Activated CD8-positive, alpha-beta memory T cell treated with anti-CD3 and anti-CD28 coated beads for 48 hours (primary cell): Measurements from ENCODE around the gene CLCN2.
A peak's percentile ranks its signal among the peaks of the same experiment; 100 is the strongest.

Source experiments
- DNase-seq, 3 experiments: peaks; one replicate each; pipeline ENCODE4 v3.0.0-alpha.2; 2020; ENCODE audit warnings: low read depth in 2 of 3, low spot score in 2 of 3

CLCN2 gene

DNA sequence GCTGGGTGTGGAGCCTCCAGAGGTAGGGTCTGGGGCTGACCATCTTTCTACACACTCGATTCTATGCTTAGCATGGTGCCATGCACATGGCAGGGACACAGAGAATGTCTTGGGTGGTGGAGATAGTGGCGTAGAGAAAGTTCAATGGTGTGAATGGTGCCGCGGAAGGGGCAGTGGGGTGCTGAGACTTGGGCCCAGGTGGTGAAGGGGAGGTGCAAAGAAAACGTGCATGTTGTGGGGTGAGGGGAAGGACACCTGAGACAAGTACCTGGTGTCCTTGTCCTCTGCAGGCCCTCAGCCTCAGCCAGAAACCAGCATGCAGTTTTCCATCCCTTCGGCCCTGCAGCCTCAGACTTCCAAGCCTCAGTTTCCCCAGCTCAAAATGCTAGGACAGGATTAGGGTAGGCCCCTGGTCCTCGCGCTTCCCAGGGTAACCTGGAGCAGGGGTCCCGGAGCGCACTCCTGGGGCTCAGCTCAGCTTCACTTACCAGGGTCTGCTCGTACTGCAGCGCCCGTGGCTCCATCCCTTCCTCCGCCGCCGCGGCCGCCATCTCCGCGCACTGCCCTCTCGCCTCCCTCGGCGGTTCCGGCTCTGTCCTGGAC, 375 bp downstream of the CLCN2 start:
- DNase-seq: no peak

DNA sequence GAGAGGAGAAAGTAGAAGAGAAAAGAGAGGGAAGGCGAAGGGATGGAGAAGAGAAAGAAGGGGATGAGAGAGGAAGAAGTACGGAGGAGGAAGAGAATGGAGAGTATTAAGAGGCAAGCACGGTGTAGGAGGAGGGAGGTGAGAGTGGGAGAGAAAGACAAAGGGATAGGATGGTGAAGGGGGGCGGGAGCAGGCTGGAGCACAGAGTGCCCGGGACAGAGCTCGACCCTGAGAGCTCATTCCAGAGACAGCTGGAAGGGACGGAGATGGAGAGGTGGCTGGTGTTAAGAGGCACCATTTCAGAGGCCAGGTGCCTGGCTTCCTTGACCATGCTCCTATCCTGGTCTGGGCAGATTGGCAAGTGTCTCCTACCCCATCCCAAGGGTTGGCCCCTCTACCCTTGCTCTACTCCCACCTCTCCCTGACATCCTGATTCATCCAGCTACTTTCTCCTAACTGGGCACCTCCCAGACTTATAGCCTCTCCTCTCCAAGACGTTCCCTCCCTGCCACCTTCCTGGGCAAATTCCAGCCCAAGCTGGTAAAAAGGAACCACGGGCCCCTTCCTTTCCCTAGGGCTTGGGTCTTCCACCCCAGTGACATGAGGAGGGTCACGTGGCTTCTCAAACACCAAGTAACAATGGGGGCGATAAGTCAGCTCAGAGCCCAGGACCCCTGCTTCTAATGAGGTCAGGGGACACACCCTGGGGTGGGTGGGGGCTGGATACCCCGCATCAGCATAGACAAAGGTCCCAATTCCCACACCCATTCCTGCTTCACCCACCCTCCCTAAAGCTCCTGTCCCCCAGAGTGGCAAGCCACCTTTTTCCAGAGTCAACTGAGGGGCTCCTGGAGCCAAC, 1.1 kb downstream of the CLCN2 start:
- no peak for DNase-seq

DNA sequence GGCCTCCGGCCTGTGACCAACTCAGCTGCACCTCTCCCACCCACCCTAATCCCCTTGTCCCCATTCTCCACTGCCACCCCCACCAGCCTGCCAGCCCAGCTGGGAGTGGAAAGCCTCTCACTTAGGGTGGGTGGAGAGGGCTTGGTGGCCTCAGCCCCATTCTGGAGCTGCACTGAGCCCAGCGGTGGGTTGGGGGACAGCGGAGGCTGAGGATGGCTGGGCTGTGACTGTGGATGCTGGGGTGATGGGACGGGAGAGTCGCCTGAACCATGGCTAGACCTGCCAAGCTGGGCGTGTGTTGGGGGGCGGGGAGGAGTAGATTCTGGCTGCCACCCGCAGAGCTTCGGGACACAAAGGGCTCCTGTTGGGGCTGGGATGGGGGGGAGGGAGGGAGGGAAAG, 1.8 kb downstream of the CLCN2 start:
- no peak for DNase-seq

DNA sequence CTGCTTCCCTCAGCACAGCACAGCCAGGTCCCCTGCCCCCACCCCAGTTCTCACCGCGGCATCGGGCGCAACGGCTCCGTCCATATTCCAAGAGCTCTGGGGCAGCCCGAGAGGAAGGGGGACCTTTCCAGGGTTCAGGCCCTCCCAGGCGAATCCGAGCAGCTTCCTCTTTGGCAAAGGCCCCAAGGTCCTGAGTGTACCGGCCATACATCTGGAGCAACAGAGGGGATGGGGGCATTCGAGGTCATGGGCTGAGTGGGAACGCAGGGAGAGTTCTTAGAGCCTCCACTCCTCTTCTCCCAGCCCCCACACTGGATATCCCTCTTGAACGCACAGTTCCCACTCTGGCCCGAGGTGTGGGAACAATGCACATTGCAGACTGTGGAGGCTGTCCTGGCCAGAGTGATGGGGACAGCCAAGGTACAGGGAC, 2.5 kb downstream of the CLCN2 start:
- DNase-seq: no peak

DNA sequence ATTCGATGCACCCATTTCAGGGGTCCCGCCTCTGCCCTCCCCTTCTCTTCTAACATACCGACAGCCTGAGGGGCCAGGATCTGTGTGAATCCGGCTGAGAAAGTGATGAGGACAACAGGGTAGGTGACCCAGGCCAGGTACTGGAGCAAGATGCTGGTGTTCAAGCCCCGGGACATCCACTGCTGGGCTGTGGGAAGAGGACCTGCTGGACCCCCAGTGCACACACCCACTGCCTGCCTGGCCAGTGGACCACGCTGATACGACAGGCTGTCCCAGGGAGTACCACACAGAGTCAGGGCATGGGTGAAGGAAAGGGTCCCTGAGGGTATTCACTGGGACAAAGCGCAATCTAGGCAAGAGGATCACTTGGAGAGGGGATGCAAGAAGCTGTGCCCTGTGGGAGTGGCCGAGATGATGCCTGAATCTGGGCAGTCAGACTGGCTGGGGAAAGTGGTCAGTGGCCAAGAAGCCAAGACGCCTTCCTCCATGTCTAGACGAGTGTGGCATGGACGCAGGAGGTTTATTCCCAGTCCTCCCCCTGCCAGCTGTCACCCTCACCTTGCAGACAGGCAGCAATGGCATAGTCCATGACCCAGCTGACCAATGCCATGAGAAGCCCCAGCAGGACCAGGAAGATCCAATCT, 3.2 kb downstream of the CLCN2 start:
- DNase-seq: no peak

DNA sequence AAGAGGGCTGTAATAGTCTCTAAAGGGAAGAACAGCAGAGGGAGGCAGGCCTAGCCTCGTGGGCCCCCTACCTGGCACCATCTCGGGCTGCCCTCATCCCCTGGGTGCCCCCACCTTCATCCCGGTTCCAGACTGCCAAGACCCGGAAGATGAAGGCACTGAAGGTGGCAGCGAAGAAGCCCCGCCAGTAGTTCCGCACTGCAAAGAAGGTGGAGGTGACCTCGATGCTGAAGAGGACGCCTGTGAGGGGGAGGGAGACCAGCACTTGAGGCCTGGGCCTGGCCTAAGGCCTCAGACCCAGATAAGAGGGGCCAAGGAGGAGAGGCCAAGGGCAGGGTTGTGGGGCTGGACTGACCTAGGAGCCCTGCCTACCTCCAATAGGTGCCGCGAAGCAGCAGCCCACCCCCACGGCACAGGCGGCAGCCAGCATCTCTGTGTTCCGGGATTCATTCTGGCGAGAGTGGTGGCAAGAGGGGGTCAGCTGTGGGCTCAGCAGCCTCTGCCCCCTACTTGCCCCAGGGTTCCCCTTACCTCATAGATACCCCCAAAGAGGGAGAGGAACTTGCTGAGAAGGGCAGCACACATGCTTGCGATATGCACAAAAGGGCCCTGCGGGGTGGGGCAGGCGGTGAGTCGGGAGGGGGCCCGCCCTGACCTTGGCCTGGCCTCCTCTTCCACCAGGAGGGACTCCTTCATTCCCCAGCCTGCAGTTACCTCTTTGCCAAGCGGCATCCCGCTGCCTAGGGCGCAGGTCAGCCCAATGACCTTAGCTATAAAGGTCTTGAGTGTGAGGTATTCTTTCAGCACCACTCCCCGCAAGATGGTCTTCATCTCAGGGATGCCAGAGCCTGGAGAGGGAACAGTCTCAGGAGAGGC, 3.9 kb downstream of the CLCN2 start:
- DNase-seq: no peak

DNA sequence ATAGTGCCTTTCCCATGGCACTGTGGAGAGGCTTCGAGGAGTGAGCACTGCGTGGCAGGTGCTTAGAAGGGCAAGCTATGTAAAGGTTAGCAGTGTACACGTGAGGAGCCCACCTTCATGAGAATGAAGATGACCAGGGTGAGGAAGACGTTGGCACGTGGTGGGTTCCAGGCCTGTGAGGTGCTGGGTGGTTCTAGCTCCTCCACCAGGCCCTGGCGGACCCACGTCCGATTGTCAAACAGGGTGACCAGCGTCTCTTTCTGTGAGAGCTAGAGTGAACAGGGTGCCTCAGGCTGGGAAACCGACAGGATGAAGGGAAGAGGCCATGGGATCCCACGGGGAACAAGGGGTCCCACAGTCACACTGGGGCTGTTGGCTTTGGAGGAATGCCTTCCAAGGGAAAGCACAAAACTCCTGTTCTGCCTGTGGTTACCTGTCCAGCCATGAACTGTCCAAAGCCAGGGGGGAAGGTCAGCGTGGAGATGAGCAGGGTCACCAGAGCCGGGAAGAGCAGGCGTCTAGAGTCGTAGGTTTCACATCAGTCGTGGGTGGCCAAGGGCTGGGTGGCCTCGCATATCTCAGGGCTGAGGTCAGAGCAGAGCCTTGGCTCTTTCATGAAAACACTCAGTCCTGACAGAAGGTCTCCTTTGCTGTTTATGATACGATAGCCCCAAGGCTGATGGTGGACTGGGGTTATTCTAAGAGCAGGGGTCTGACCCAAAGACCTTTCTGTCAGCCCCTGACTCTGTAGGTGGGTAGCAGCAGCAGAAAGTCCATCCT, 6.0 kb downstream of the CLCN2 start:
- DNase-seq: no peak

DNA sequence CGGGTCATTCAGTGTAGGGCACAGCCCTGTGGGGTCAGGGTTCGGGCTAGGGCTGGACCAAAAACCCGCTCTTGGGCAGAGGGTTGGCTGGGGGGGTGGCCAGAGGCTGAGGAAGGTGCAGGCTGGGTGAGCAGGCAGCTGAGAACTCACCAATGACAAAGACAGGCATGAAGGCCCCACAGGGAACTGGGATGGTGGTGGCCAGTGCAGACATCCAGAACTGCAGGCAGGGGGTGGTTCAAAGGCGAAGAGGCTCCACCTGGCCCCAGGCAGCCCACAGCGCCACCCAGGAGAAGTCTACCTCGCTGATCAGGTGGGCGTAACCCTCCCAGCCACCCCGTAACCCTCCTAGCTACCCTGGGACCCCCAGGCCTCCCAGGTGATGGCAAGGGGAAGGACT, 6.7 kb downstream of the CLCN2 start:
- no peak for DNase-seq

DNA sequence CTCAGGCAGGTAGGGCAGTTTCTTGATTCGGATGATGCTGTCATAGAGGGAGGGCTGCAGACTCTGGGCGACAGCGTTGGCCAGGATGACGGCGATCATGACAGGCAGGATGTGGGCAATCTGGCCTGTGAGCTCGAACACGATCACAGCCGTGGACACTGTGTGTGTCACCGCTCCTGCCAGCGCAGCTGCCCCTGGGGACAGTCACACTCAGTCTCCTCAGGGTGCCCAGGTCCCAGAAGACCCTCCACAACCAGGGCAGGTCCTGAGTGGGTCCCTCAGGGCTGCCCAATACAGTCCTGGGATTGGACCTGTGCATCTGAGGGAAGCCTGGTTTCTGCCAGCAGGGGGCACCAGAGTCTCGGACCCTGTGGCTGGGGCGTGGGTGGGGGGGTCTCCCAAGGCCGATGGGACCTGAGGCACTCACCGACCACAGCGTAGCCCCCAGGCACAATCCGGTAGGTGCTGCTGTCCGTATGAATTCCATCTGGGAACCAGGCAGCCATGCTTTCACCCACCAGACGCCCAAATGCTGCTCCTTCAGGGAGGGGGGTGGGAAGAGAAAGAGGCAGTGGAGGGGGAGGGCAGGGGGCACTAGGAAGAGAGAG, 7.2 kb downstream of the CLCN2 start:
- DNase-seq: peak in 1 of 3 experiments; percentile 45

DNA sequence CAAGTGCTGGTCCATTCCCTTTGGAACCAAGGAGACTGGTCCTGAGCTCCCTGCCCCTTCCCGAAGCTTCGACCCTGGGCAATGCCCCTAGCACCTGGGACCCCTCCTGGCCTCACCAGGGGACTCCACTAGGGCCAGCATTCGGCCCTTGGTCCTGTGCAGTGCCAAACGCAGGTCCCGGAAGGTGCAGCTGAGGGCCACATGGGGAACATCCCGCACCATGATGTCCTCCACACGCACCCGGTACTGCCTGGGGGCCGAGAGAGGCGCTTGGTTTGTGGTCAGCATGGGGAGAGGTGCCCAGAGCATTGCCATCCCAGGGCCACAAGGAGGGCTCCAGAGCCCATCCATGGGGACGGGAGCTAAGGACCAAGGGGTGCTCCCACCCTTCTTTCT, 7.9 kb downstream of the CLCN2 start:
- DNase-seq: no peak

DNA sequence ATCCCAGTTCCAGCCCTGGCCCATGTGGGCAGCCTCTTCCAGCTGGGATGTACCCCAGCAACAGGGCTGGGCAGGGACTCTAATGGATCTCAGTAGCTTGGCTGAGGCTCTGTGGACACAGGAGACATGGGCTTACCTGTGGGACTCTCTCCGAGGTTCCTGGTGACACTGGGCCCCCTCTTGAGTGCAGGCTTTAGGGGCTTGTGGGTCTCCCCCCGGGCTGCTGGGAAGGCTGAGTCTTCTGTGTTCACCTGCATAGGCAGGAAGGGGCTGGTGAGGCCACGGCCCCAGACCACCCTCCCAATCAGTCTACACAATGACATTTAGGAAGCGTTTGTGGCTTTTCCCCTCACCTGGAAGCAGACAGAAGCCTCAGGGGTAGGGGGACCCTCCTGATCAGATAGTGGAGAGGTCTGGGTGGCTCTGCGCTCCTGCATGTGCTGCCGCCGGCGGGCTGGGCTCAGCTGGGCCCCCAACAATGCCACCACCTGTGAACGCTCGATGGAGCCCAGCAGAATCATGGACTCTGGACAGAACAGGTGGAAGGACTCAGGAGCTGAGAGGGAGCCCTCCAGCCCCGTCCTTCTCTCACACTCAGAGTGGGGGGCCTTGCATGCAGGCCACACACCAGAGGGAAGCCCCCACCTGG, 8.4 kb downstream of the CLCN2 start:
- no peak for DNase-seq

DNA sequence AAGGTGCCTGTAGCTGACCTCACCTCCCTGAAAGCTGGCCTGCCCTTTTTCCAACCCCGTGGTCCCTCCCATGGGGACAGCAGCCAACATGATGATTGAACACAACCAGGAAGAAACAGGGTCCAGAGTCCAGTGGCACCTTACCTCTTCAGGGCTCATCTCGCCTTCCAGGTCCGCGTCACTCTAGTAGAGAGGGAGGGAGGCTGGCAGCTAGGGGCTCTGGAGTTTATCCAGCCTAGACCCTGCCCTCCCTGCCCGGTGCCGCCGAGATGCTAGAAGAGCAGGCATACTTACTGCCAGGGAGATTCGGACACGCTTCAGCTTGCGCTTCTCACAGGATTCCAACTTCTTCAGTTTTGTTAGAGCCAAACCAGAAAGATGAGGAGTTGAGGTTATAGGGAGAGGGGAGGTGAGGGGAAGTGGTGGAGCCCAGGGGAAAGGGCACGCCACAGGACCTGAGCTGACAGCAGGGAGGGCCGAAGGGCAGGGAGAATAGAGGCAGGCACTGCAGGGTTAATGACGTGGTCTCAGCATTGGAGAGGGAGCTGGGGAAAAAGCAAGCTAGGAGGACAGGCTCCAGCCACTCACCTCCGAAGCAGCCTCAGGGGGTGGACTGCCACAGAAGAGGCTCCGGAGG, 9.1 kb downstream of the CLCN2 start:
- no peak for DNase-seq

DNA sequence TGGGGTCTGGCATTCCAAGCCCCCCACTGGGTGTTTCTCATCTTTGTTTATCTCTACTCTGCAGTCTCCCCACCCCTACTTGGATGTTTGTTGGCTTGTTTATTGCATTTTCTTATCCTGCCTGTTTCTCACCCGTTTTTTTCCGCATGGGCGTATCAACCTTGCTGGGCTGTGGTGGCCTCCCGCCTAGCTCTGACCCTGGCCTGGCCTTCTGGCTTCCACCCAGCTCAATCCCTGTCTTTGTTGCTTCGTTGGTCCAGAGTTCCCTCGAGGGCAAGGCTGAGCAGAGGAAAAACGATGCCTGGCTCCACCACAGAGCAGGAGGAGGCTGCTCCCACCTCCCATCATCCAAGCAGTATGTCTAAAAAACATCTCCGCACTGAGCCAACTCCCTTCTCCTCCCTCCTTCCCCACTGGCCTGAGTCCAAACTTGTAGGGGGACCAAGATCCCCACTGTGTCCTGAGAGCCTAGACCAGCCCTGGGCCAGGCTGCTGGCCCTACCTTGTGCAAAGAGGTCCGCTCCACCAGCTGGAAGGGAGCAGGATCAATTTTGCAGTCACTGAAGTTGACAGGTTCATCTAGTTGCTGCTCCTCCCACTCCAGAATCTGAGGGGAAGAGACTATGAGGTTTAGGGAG, 9.8 kb downstream of the CLCN2 start:
- DNase-seq: no peak

DNA sequence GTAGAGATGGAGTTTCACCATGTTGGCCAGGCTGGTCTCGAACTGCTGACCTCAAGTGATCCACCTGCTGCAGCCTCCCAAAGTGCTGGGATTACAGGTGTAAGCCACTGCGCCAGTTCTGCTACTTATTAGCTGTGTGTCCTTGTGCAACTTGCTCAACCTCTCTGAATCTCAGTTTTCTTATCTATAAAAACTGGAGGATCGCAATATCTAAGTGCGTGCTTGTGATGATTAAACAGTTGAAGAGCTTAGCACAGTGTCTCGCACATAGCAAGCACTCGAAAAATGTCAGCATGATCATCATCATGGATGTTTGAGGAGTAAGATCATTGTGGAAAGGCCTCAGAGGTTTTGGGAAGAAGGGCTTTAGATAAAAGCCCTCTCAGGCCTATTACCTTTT, 10.8 kb downstream of the CLCN2 start:
- no peak for DNase-seq

DNA sequence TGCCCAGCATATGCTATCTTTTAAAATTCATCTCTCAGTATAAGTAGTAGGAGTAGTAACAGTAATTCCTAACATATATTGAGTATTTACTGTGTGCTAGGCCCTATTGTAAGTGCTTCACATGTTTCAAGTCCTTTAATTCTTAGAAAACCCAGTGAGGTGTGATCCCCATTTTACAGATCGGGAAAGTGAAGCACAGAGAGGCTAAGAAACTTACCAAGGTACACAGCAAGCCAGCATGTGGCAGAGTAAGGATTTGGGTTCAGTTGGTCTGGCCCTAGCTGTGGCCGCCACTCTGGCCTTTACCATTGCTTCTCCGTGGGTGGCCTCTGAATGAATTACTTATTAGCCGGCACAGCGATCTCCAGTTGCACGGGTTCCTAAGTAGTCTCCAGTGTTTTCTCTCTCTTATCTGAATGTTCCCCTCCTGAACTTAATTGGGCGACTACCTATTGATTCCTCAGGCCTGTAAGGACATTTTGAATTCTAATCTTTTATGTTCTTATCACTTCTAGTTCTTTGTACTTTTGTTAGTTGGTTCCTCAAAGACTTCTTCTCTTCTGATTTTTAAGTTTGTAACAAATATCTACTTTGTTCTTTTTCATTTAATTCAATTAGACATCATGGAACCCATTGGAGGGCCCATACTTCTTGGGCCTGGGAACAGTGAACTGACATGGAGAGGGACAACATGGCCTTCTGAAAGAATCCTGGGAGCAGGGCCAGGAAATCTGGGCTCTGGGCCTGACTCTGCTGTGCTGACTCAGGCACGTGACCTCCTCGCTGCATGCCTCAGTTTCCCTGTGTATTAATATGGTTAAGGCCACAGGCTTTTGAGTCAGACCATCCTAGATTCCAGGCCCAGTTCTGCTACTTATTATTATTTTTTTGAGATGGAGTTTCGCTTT, 11.6 kb downstream of the CLCN2 start:
- DNase-seq: no peak

DNA sequence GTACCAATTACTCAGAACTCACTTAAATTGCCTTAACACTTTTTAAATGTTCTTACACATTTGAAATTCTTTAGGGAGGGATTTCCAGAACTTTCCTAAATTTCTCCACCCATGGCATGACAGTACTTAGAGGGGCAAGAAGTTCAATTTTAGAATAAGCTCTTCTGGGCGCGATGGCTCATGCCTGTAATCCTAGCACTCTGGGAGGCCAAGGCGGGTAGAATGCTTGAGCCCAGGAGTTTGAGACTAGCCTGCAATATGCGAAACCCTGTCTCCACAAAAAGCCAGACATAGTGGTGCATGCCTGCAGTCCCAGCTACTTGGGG, 13.4 kb downstream of the CLCN2 start:
- no peak for DNase-seq

DNA sequence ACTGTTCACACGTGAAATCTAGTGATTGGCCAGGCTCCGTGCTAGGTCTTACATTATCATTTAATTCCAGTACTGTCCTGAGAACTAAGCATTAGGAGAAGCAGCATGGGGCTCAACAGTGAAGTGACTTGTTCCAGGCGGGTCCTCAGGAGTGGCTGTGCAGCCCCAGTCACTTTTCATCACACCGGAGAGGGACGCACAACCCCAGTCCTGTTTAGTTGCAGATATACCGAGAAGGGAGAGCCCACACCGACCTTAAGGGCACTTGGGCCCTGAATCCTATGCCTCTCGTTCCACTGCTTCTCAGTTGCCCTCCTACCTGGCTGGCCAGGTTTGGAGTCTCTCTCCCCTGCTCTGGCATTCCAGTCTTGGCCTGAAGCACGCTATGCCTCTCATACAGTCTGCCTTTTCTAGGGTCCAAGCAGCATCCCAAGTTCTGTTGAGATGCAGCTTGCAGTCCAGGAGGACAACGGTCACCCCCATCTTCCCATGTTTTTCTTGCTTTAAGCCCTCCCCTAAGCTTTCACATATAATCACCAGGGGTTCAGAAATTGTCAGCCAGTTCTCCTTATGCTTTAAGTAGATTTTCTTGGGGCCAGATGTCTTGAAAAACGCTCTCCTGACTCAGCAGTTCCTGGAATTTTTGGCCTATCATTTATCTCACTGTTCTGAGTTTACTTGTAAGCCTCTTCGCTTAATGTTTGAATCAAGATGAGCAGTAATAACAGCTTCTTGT, 13.9 kb downstream of the CLCN2 start:
- no peak for DNase-seq
